Ramos (cell line): ENCODE results near the gene UPF2.

Source experiments
- in situ Hi-C: fragments of 300-500 bp; cut with MboI; formaldehyde crosslinking; loops from one replicate; pipeline ENCODE4 v1.14.3; 2022; ENCODE audit warnings: low sequenced_read_pairs; ENCODE audit not compliant: unreplicated experiment

The UPF2 gene

DNA sequence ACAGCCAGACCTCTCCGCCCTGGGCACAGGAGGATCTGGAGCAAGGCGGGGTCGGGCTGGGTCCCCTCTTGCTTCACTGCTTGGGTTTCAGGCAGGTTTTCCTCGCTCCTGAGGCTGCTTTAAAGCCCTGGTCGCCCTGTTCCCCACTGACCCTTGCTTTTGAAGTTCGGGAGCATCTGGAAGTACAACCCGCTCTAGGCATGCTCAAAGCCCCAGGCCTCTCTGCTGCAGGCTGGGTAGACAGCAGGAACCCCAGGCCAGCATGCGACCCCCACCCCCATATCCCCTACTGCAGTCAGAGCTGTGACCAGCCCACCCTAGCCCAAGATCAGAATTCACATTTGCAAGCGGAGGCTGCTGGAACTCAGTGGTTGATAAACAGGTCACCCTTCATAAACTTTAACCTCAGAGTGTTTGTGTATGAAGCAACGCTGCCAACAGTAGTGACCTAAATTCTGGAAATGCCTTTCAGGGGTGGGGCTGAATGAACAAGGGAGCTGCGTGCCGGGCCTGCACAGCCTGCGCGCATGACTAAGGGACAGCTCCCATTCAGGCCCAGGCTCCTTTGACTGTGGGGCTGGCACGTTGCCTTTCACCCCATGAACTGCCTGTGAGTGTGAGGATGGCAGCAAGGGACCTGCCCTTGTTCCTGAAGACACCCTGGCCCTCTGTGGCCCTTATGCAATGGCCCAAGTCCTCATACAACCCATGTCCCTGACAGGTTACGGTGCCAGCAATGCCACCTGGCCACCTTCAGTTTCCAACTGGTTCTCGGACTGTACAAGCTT lies 166.9 kb downstream of the UPF2 start:
- in situ Hi-C loops, result no loop called here

DNA sequence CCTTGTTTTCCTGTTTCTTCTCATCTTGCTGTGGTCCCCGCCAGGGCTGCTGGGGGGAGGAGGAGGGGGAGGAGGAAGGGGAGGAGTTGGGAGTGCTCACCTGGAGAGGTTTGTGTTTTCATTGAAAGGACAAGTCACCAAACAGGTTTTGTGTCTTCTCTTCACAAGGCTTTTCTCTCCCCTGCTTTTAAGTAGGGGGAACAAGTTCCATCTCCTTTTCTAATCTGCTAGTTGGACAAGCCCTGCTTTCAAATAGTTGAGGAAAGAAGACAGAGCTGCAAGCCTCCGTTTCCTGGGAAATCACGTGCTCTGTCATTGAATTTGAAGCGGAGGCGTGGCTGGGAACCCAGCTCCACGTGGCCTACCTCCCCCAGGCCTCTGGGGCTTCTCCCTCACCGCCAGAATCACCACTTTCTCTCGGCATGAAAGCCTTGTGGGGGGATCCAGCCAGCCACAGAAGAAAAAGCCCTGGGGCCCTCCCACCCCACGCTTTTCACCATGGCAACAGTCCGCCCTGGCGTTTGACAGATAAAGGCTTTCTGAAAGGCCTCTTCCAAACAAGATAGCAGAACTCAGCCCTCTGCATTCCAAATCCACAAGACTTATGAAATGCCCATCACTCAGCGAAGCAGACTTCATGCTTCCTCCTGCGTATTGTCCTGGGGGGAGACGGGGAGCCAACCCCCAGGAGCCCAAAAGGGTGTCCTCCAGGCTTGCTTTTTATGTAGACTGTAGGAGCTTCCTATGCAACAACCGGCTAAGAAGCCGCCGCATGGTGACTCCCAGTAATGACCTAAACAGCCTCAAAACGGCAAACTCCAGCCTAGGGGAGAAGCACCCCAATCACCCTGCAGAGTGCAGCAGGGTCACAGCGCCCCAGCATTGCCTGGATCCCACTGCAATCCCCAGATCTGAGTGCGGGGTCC lies 167.8 kb downstream of the UPF2 start:
- in situ Hi-C loops, result no loop called here

DNA sequence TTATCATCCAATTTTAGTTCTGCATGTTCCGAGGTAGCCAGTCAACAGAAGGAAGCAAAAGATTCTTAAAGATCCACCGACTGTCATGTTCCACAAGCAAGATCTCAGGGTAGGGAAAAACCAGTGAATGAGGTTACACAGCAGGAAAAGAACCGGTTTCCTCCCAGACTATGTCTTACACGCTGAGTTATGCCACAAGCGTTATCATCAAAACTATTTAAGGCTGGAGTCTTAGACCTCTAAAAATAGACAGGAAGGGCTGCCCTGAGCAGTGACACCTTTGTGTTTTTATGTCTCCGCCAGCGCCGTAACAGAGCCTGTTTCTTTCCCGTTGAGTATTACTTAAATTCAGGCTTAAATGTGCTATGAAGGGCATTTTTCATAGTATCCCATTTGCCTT lies 171.1 kb downstream of the UPF2 start:
- in situ Hi-C loops, result no loop called here

DNA sequence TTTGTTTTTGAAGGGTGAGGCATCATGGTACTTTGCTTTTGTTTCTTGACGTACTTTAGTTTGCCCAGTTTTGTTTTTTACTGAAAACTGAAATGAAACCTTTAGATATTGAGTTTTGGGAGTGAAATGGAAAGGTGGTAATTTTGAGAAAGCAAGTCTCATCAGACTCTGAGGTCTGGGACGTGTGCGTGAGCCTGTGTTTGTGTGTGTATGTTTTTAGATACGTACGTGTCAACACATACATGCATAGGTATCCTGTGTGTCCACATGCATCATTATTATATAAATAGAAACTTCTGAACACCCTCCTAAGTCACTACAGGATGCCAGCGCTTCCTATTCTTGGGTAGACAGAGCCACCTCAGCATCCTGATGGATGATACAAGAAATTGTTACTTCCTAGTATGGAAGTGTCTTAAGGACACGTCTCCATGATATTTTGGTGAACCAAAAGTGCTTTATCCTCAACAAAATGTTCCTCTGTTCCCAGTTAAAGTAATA lies 171.7 kb downstream of the UPF2 start:
- in situ Hi-C loops, result no loop called here

DNA sequence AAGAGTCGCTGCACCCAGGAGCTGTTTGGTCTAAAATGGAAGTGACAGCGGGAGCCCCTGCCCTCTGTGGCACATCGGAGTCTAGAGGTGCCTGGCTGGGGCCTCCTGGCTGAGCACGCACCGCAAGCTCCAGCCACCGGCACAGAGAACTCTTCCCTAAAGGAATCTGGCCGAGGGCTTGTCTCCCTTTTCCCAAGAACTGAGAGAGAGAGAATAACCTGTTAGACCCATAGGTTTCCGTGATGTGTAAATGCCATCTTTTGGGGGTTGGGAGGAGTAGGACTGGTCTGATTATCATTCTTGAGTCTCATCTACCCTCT lies 172.2 kb downstream of the UPF2 start:
- in situ Hi-C loops, result no loop called here
